NCI-H446 (cell line): ENCODE measurements around the gene RIN3.

Source experiments
- DNase-seq, 2 experiments: peaks; one replicate each; lab custom pipeline; 2025; lab: John Stamatoyannopoulos, UW

Gene RIN3

DNA sequence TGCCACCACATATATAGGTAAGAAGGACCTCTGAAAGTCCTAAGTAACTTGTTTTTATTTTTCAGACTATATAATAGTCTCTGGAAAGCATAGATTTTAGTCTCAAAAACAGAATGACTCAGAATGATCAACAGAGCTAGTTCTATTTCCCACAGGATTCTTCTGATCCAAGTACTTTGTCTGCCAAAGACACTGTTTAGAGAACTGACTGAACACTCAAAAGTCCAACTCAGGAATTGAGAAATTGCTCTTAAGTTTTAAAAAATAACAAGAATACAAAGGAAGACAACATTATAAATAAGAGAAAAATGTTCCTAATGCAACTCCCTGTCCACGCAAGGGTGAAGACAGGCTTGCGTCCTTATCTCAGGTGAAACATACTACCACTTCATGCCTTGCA, 205.8 kb downstream of the RIN3 start:
- no peak for DNase-seq

DNA sequence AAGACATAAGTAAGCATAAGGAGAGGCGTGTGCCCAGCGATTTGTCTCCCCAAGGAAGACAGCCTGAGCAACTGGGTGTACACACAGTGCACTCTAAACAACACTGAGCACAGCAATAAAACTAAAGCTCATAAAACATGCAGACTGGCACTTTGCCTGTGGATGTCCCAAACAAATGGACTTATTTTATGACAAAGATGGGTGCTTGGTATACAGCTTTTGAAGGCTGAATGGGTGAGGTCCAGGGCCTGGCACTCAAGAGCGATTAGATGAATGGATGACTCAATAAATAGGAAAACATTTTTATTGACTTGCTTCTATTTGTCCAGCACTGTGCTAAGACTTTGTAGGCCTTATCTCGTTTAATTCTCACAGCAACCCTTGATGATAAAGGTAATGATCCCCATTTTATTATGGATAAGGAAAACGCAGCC, 206.3 kb downstream of the RIN3 start:
- no peak for DNase-seq

- no peak for DNase-seq
These were observed 211.1 kb downstream of the RIN3 start for GRCh38 chr14:92724516-92725340.

DNA sequence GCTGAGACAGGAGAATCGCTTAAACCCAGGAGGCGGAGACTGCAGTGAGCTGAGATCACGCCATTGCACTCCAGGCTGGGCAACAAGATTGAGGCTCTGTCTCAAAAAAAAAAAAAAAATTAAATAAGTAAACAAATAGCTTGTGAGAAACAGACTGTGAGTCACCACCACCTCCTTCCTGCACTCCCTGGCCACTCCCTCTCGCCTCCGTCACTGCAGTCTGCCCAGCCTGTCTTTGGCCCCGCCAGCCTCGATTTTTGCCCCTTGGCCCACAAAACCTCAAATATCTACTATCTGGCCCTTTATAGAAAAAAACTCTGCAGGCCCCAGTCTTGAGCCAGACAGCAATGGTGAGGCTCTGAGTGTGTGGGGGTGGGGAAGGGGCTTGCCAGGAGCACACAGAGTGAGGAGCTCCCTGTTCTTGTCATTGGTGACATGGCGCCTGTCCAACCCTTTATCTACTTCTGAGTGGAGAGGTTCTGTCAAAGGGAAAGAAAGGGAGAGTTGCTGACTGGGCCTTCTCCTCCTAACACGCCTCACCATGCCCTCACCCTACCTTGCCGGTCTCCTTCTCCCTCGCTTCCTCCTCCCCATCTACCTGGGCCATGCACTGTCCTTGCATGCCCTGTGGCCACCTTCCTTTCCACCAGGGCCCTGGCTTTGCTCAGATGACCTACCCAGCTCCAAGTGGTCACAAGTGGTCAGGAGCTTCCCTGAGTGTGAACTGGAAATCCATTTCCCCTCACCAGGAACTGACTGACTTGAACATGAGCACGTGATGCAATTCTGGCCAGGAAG, 212.8 kb downstream of the RIN3 start:
- DNase-seq: no peak

DNA sequence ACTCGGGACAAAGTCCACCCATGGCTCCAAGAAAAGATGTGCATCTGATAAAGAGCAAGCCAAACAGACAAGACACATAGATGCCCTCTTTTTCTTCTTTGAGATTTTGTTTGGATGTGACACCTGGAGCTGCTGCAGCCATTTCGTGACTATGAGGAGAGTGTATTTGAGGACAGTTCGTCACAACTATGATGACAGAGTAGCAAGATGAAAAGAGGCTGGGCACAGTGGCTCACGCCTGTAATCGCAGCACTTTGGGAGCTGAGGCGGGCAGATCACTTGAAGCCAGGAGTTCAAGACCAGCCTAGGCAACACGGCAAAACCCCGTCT, 213.3 kb downstream of the RIN3 start:
- DNase-seq: no peak

DNA sequence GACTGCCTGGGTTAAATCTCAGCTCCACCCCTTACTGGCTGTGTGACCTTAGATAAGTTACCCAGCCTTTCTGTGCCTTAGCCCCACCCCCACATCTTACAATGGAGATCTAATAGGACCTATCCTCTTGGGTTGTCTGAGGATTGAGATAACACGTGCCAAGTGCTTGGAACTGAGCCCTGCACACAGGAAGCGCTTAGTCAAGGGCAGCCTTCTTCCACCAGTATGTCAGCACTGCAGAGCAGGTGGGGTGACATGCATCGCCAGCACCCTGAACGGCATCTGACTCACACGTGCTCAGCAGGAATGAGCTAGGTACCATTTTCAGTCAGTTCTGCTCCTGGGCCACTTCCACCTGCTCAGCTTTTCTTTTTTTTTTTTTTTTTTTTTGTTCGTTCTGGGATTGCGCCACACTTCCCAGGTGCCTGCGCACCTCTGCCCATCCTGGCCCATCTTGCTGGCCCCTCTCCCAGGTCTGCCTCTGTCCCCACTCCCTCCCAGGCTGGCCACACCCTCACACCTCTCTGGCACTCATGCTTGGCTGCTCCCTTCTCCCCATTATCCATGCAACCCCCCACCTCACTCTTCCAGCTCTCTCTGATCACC, 215.3 kb downstream of the RIN3 start:
- DNase-seq: no peak

GRCh38 chr14:92729634-92730358, 216.2 kb downstream of the RIN3 start:
- DNase-seq: no peak

DNA sequence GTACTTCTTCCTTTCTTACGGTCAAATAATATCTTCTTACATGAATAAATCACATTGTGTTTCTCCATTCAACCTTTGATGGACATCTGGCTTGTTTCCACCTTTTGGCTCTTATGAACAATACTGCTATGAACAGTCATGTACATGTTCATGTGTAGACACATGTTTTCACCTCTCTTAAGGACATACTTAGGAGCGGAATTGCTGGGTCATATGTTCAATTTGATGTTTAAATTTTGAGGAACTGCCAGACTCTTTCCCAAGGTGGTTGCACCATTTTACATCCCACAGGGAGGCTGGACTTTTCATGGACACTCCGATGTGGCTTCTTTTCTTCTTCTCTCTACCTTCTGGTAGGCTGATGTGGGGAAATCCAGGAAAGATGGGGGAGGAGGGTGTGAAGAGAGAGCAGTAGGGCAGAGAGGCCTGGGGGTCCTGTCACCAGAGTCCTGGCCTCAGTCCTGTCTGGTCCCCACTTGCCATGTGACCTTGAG, 218.1 kb downstream of the RIN3 start:
- DNase-seq: no peak

DNA sequence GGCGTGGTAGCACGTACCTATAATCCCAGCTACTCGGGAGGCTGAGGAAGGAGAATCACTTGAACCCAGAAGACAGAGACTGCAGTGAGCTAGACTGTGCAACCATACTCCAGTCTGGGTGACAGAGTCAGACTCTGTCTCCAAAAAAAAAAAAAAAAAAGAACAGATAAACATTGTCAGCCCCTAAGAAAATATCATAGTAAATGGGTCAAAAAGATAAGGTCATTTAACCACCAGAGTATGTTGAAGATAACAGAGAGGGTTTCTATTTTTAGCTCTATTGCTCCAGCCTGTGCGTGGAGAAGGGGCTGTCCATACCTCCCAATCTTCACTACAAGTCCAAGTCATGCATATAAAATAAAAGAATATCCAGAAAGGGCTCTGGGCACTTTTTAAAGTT, 219.4 kb downstream of the RIN3 start:
- DNase-seq: no peak

GRCh38 chr14:92734618-92735017, 221.0 kb downstream of the RIN3 start:
- no peak for DNase-seq

- DNase-seq: no peak
These were observed 221.8 kb downstream of the RIN3 start for GRCh38 chr14:92735344-92735743.

DNA sequence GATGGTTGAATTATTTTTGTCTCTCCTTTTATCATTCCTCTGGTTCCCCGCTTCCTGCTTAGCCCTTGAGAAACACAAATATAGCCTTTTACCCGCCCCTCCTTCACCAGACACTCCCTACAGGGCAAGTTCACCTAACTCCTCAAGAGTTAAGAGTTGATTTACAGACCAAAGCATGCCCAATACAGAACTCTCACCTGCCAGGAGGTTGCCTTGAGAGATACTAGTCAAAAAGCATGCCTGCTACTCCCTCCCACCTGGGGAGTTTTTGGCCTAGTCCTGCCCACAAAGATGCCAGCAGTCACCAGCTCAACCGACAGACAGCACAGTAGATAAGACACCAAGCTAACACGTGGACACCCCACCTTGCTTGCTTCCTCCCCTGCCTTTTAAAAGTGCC, 223.6 kb downstream of the RIN3 start:
- DNase-seq: no peak

DNA sequence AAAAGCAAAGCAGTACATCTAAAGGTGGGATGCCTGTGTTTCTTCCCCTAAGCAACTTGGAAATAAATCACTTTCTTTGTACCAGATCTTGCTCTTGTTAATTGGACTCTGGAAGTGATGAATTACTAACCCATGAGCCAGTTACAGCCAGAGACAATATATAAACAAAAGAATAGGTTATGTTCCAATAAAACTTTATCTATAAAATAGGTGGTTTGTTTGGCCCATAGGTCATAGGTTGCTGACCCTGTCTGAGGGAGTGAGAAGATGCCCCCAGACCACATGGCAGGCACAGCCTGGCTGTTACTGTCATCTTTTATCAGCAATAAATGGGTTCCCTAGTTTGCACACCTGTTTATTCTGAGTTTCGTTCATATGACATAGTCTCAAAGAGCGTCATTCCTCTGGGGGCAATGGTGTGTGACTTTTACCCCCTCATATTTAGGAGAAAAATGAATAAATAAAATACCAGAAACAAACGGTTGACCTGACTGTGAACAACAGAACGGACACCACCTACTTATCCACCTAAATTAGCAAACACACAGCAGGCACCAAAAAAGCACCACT, 224.1 kb downstream of the RIN3 start:
- no peak for DNase-seq
